ENCODE measurements around the gene PRELP. TPM values are rescaled to one million over a fixed set of nuclear protein-coding genes. Genes with fewer than 3 reads are reported as not detected.

The PRELP gene
- 0.01 TPM in 2 of 5 replicates, not detected in the others for total RNA-seq (2022; extraction: Qiagen RNA extraction)

GRCh38 chr1:203475012-203475981, at the start of gene PRELP:
PRELP (plus strand) TSS chr1:203475806; CDS start chr1:203483185, 7,379 bp downstream.

GRCh38 chr1:203493901-203494300, 18.3 kb downstream of the PRELP start, which contains the start of gene OPTC:
OPTC (plus strand) TSS chr1:203494153; CDS start chr1:203496006, 1,853 bp downstream.

Other genes starting within 250 kb of the PRELP start
- not detected in 5 replicates for gene CHIT1, start 246.1 kb upstream of the PRELP start, total RNA-seq (2022; extraction: Qiagen RNA extraction)
- 10.5 to 14.5 TPM (median 14.2 TPM) in 5 replicates for gene BTG2, start 170.3 kb upstream of the PRELP start, total RNA-seq (2022; extraction: Qiagen RNA extraction)
- 0.05 to 0.19 TPM in 2 of 5 replicates, not detected in the others for gene FMOD, start 124.7 kb upstream of the PRELP start, total RNA-seq (2022; extraction: Qiagen RNA extraction)
- not detected in 5 replicates for gene OPTC, start 18.3 kb downstream of the PRELP start, total RNA-seq (2022; extraction: Qiagen RNA extraction)
- gene ATP2B4, start 151.0 kb downstream of the PRELP start, total RNA-seq (2022; extraction: Qiagen RNA extraction), result 16.3 to 25.8 TPM (median 21.3 TPM) in 5 replicates